ENCODE measurements around the gene CUEDC1. TPM values are rescaled to one million over a fixed set of nuclear protein-coding genes. Genes with fewer than 3 reads are reported as not detected.

CUEDC1 gene
- total RNA-seq, 4 donors from 2014 or later: 31.2 to 43.9 (median 34.3) TPM

DNA sequence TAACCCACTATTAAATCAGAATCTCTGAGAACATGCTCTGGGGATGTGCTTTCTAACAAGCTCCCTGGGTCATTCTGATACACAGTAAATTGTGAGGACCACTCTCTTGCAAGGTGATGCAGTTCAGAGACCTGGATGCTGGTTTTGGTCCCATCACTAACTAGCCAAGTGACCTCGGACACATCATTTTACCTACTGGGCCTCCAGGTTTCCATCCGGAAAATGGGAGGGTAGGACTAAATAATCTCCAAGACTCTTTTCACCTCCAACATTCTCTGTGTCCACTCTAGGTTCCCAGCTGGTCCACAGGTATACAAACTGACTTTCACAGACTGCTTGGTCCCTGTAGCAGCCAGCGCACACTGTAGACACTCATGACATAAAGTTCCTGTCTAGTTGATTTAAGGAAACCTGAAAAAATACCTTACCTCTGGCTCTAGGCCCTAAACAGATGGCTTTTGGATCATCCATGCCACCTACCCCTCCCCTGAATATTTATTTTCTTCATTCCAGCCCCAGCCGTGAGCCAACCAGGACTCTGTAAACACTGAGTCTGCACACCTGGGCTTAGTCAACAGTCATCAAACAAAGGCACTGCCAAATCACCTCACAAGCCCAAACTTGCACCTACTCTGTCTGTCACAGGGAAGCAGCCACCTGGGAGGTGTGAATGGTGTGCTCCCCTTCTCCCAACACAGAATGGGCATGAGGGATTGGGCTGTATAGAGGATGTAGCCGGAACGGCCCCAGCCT is 54.0 kb downstream of the CUEDC1 start:
- Histone ChIP-seq H3K4me1 (peaks cover 82% of the 10 kb centered on the region in 2 donors), H3K9me3 (no peaks in the 10 kb centered on the region), H3K4me3 (no peak overlapping the region), H3K27ac (peak overlapping the region; percentile 26 to 98 (median 79)), H3K27me3 (no peaks in the 10 kb centered on the region), H3K36me3 (no peaks in the 10 kb centered on the region)
- no peak for ATAC-seq
- TF ChIP-seq, protein P1, sequence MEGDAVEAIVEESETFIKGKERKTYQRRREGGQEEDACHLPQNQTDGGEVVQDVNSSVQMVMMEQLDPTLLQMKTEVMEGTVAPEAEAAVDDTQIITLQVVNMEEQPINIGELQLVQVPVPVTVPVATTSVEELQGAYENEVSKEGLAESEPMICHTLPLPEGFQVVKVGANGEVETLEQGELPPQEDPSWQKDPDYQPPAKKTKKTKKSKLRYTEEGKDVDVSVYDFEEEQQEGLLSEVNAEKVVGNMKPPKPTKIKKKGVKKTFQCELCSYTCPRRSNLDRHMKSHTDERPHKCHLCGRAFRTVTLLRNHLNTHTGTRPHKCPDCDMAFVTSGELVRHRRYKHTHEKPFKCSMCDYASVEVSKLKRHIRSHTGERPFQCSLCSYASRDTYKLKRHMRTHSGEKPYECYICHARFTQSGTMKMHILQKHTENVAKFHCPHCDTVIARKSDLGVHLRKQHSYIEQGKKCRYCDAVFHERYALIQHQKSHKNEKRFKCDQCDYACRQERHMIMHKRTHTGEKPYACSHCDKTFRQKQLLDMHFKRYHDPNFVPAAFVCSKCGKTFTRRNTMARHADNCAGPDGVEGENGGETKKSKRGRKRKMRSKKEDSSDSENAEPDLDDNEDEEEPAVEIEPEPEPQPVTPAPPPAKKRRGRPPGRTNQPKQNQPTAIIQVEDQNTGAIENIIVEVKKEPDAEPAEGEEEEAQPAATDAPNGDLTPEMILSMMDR (IDR thresholded peaks at IDR 0.05 in 4 of 5, conservative IDR thresholded peaks at IDR 0.05 in 1 of 5): no peak
- no peak for TF ChIP-seq POLR2A (IDR thresholded peaks at IDR 0.05)
- in situ Hi-C loops (cut with MboI; ENCODE audit: low sequenced_read_pairs in 4 of 4): no loop called here
- intact Hi-C loops (cut with DNase I; ENCODE audit: low total_unique reads): no loop called here
- DNase-seq: no peak

- H3K9me3 ChIP-seq: no peaks in the 10 kb centered on the region
- H3K4me1 ChIP-seq: peaks cover 86 to 89% of the 10 kb centered on the region in 2 donors
- H3K36me3 ChIP-seq: no peaks in the 10 kb centered on the region
- DNase-seq (no peak), ATAC-seq (no peak)
- H3K27ac ChIP-seq: peak overlapping the region; percentile 94 to 100 (median 98)
- TF ChIP-seq, protein P1 (IDR thresholded peaks at IDR 0.05 in 4 of 5, conservative IDR thresholded peaks at IDR 0.05 in 1 of 5): no peak
- no peak for TF ChIP-seq POLR2A (IDR thresholded peaks at IDR 0.05)
- intact Hi-C loops (cut with DNase I; ENCODE audit: low total_unique reads): loop anchor here (1.0 kb wide), 1 partner anchor 12 kb away; no protein-coding TSS in a partner anchor
- no peak overlapping the region for H3K4me3 ChIP-seq
- in situ Hi-C loops (cut with MboI; ENCODE audit: low sequenced_read_pairs in 4 of 4): no loop called here
- no peaks in the 10 kb centered on the region for H3K27me3 ChIP-seq
Measured at GRCh38 chr17:57899822-57900221, 55.4 kb downstream of the CUEDC1 start.

GRCh38 chr17:57899391-57899790 is 55.8 kb downstream of the CUEDC1 start:
- TF ChIP-seq, protein P1 (IDR thresholded peaks at IDR 0.05 in 4 of 5, conservative IDR thresholded peaks at IDR 0.05 in 1 of 5): no peak
- TF ChIP-seq POLR2A (IDR thresholded peaks at IDR 0.05): no peak
- no peaks in the 10 kb centered on the region for H3K27me3 ChIP-seq
- H3K4me1 ChIP-seq: peaks cover 86 to 89% of the 10 kb centered on the region in 2 donors
- intact Hi-C loops (cut with DNase I; ENCODE audit: low total_unique reads) (loop anchor here (1.0 kb wide), 1 partner anchor 13 kb away; no protein-coding TSS in a partner anchor), in situ Hi-C loops (cut with MboI; ENCODE audit: low sequenced_read_pairs in 4 of 4) (no loop called here)
- no peak overlapping the region for H3K4me3 ChIP-seq
- H3K36me3 ChIP-seq: no peaks in the 10 kb centered on the region
- DNase-seq: peak in 1 of 2 donors; percentile 66
- H3K9me3 ChIP-seq: no peaks in the 10 kb centered on the region
- H3K27ac ChIP-seq: peak overlapping the region; percentile 94 to 100 (median 98)
- peak; percentile 13 to 34 for ATAC-seq

- Histone ChIP-seq H3K27me3 (no peaks in the 10 kb centered on the region), H3K36me3 (no peaks in the 10 kb centered on the region), H3K27ac (peak overlapping the region; percentile 94 to 100 (median 98)), H3K9me3 (no peaks in the 10 kb centered on the region), H3K4me1 (peaks cover 86 to 89% of the 10 kb centered on the region in 2 donors), H3K4me3 (no peak overlapping the region)
- ATAC-seq (peak; percentile 21 to 53), DNase-seq (peak in 1 of 2 donors; percentile 77)
- in situ Hi-C loops (cut with MboI; ENCODE audit: low sequenced_read_pairs in 4 of 4): no loop called here
- TF ChIP-seq POLR2A (IDR thresholded peaks at IDR 0.05): no peak
- TF ChIP-seq, protein P1 (IDR thresholded peaks at IDR 0.05 in 4 of 5, conservative IDR thresholded peaks at IDR 0.05 in 1 of 5): no peak
- intact Hi-C loops (cut with DNase I; ENCODE audit: low total_unique reads): loop anchor here (1.0 kb wide), 1 partner anchor 14 kb away; no protein-coding TSS in a partner anchor
Measured at GRCh38 chr17:57898487-57899311, 56.5 kb downstream of the CUEDC1 start.
